Measurements from ENCODE around the gene EPO.
"Not testable (repeated sequence)": the region's sequence is repeated elsewhere in the genome, so short reads cannot be mapped to it uniquely, and the experiment has no call there.

Gene EPO

GRCh38 chr7:100744605-100745004, 24.3 kb downstream of the EPO start:
- no peak for DNase-seq

GRCh38 chr7:100745184-100745583, 24.9 kb downstream of the EPO start:
- no peak for DNase-seq

- no peak for DNase-seq
Measured at GRCh38 chr7:100752994-100753393, 32.7 kb downstream of the EPO start.

DNA sequence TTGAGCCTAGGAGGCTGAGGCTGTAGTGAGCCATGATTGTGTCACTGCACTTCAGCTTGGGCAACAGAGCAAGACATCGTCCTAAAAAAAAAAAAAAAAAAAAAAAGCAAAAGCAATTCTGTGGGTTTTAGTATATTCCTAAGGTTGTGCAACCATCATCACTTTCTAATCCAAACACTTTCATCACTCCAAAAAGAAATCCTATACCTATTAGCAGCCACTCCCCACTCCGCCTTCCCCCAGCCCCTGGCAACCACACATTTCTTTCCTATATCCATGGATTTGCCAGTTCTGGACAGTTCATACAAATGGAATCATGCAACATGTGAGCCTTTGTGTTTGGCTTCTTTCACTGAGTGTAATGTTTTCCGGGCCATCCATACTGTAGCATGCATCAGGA, 33.5 kb downstream of the EPO start:
- no peak for DNase-seq

DNA sequence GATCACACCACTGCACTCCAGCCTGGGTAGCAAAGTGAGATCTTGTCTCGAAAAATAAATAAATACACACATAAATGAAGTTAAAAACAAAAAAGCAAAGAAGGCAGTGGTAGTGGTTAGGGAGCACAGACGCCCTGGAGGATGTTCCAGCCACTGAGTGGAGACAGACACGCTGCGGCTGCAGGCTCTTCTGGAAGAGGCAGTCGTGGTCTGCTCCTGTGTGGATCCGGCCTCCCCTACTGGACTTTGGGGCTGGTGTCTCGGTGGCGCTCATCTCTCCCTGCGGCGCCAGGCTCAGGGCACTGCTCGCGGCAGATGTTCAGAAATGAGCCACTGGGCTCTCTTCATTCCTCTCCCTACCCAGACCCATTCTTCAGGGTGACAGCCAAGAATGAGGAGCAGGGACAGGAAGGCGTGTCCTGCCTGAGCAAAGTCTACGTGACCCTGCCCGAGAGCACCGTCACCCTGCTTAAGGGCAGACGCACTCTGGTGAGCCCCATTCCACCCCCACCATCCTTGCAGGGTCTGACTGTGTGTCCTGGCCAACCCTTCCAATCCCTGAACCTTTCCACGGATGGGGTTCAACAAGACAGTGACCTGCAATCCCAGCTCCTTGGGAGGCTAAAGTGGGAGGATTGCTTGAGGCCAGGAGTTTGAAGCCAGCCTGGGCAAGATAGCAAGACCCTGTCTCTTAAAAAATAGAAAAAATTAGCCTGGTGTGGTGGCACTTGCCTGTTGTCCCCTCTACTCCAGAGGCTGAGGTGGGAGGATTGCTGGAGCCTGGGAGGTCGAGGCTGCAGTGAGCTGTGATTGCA, 39.3 kb downstream of the EPO start:
- DNase-seq: no peak

- not testable (repeated sequence) for DNase-seq
Measured at GRCh38 chr7:100762841-100763240, 42.6 kb downstream of the EPO start.

- DNase-seq: no peak
Measured at GRCh38 chr7:100763556-100764140, 43.4 kb downstream of the EPO start.

DNA sequence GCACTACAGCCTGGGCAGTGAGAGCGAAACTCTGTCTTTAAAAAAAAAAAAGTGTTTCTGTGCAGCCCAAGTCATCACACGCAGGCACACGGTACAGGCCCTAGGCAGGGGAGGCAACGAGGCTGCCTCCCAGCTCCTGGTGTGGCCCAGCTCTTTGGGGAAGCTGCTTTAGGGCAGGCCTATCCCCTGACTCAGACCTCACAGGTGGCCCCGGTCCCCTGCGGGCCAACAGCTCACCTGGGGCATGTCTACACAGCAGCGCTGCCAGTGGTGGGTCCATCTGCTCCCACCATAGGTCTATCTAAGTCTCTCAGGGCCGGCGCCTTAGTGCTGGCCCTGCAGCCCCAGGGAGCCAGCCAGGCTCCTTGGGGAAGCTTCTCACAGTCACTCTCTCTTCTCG, 44.6 kb downstream of the EPO start:
- no peak for DNase-seq

- no peak for DNase-seq
Measured at GRCh38 chr7:100765250-100765649, 45.0 kb downstream of the EPO start.

GRCh38 chr7:100768784-100769183, 48.5 kb downstream of the EPO start:
- no peak for DNase-seq
